GM23338 (cell line): ENCODE measurements around the gene PCCB. TPM values are rescaled to one million over a fixed set of nuclear protein-coding genes. Genes with fewer than 3 reads are reported as not detected.

Experiments
- ATAC-seq: fragments of 200-7000 bp; cut with Tn5 transposase; 3 replicates; pipeline ENCODE4 v1.9.1; 2020
- DNase-seq: peaks from one replicate; pipeline ENCODE4 v3.0.0-alpha.2; 2015; ENCODE audit warnings: low spot score
- H2AFZ ChIP-seq: fragments of 200-600 bp; sonication (generic); 2 replicates; pipeline ENCODE4 v1.8.0; 2016; ENCODE audit warnings: antibody characterized with exemption, mild to moderate bottlenecking, moderate library complexity
- H3F3A ChIP-seq: fragments of 200-600 bp; sonication (generic); replicated peaks from 2 replicates; pipeline ENCODE4 v1.8.0; 2017; ENCODE audit warnings: antibody characterized with exemption, mixed run types, low read depth
- H3K27ac ChIP-seq: fragments of 200-600 bp; sonication (generic); 2 replicates; pipeline ENCODE4 v1.6.1; 2016; ENCODE audit warnings: low read depth
- H3K27me3 ChIP-seq: fragments of 200-600 bp; sonication (generic); 2 replicates; pipeline ENCODE4 v1.8.0; 2016; ENCODE audit warnings: mild to moderate bottlenecking, mixed run types, moderate library complexity; ENCODE audit not compliant: insufficient read depth
- H3K36me3 ChIP-seq: fragments of 200-600 bp; sonication (generic); 2 replicates; pipeline ENCODE4 v1.8.0; 2016; ENCODE audit warnings: mild to moderate bottlenecking; ENCODE audit not compliant: insufficient read depth
- H3K4me1 ChIP-seq: fragments of 200-600 bp; sonication (generic); 2 replicates; pipeline ENCODE4 v1.8.0; 2016; ENCODE audit warnings: mild to moderate bottlenecking, moderate library complexity; ENCODE audit not compliant: insufficient read depth
- H3K4me2 ChIP-seq: fragments of 200-600 bp; sonication (generic); 2 replicates; pipeline ENCODE4 v1.7.1; 2017; ENCODE audit warnings: mixed run types
- H3K4me3 ChIP-seq: fragments of 200-600 bp; sonication (generic); 2 replicates; pipeline ENCODE4 v1.6.1; 2016; ENCODE audit warnings: mixed run types
- H3K79me2 ChIP-seq: fragments of 200-600 bp; sonication (generic); replicated peaks from 2 replicates; pipeline ENCODE4 v1.8.0; 2017; ENCODE audit warnings: mild to moderate bottlenecking; ENCODE audit not compliant: insufficient read depth
- H3K9me2 ChIP-seq: fragments of 200-600 bp; sonication (generic); 2 replicates; pipeline ENCODE4 v1.8.0; 2017; ENCODE audit not compliant: insufficient read depth
- H4K20me1 ChIP-seq: fragments of 200-600 bp; sonication (generic); replicated peaks from 2 replicates; pipeline ENCODE4 v1.8.0; 2017; ENCODE audit warnings: mild to moderate bottlenecking; ENCODE audit not compliant: insufficient read depth
- H3K27ac Mint-ChIP-seq: 2 replicates; pipeline ENCODE4 v1.8.0; 2020; ENCODE audit warnings: inconsistent platforms, mild to moderate bottlenecking, moderate library complexity, mixed read lengths
- H3K27me3 Mint-ChIP-seq: 3 replicates; pipeline ENCODE4 v1.8.0; 2022; ENCODE audit warnings: low read depth, mild to moderate bottlenecking, moderate library complexity, mixed read lengths, inconsistent platforms; ENCODE audit not compliant: insufficient read depth, poor library complexity
- H3K36me3 Mint-ChIP-seq: 3 replicates; pipeline ENCODE4 v1.8.0; 2021; ENCODE audit warnings: low read depth, mild to moderate bottlenecking, inconsistent platforms, moderate library complexity, mixed read lengths
- H3K4me1 Mint-ChIP-seq: 3 replicates; pipeline ENCODE4 v1.8.0; 2020; ENCODE audit warnings: mild to moderate bottlenecking, inconsistent platforms, mixed read lengths
- H3K4me3 Mint-ChIP-seq: 3 replicates; pipeline ENCODE4 v1.8.0; 2021; ENCODE audit warnings: moderate library complexity, mild to moderate bottlenecking, inconsistent platforms, mixed read lengths
- H3K9me3 Mint-ChIP-seq: 3 replicates; pipeline ENCODE4 v1.8.0; 2020; ENCODE audit warnings: moderate library complexity, mild to moderate bottlenecking, inconsistent platforms, mixed read lengths
- EZH2phosphoT487 ChIP-seq: fragments of 200-600 bp; sonication (generic); IDR thresholded peaks from one replicate; pipeline ENCODE4 v1.8.1; 2018; ENCODE audit warnings: antibody characterized with exemption; ENCODE audit not compliant: unreplicated experiment
- JUNB ChIP-seq: IDR thresholded peaks from one replicate; pipeline ENCODE4 v1.6.1; 2016; ENCODE audit warnings: antibody characterized with exemption; ENCODE audit not compliant: unreplicated experiment
- POLR2AphosphoS5 ChIP-seq: IDR thresholded peaks from 2 replicates; pipeline ENCODE4 v1.6.1; 2016; ENCODE audit warnings: antibody characterized with exemption, low read depth
- ZNF114 ChIP-seq: fragments of 250-450 bp; sonication (Bioruptor Pico); IDR thresholded peaks from 2 replicates; pipeline ENCODE4 v1.5.0; 2020; ENCODE audit warnings: mild to moderate bottlenecking, moderate library complexity
- polyA plus RNA-seq: library from polyadenylated mRNA; unstranded; fragments of >200 nt; fragmentation: Nextera tagmentation; extraction: Ambion mirVana; gene quantifications from 2 replicates; pipeline ENCODE4 v1.2.1, GENCODE V29; 2016
- total RNA-seq: library from RNA; depleted of rRNA; stranded (reverse); fragments of >200 nt; shearing (Covaris generic); gene quantifications from 2 replicates; pipeline ENCODE4 v1.2.3, GENCODE V29; 2014
- TF ChIP-seq, protein P1 (sequence below): fragments of 250-450 bp; sonication (Bioruptor Pico); IDR thresholded peaks from 2 replicates; pipeline ENCODE4 v1.5.0; 2020; ENCODE audit warnings: mild to moderate bottlenecking, moderate library complexity
- TF ChIP-seq, protein P2 (sequence below): IDR thresholded peaks from 2 replicates; pipeline ENCODE4 v1.6.1; 2016; ENCODE audit warnings: antibody characterized with exemption

Gene PCCB
- total and polyA plus RNA-seq, 2 experiments from 2014 or later, result 42.7 to 76.8 TPM

DNA sequence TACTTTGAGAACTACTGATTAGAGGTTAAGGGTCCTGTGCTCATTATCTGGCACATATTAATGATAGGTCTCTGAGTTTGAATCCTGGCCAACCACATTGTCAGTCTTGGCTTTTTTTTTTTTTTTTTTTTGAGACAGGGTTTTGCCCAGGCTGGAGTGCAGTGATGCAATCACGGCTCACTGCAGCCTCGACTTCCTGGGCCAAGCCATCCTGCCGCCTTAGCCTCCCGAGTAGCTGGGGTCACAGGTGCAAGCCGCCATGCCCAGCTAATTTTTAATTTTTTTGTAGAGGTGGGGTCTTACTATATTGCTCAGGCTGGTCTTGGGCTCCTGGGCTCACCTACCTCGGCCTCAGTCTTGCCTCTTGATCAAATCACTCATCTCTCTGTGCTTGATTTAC is 547 bp upstream of the PCCB start:
- Histone ChIP-seq H2AFZ (peak overlapping the region; percentile 94), H3K36me3 (no peaks in the 10 kb centered on the region), H3K4me1 (peaks cover 12% of the 10 kb centered on the region), H4K20me1 (no peaks in the 10 kb centered on the region), H3K27ac (peak overlapping the region; percentile 93), H3K4me2 (peak overlapping the region; percentile 73), H3F3A (peaks cover 3% of the 10 kb centered on the region; the same call in 1 of the 2 replicates), H3K9me2 (0 out of 2 replicates have a peak, but pooled peaks cover 4% of the 10 kb centered on the region), H3K79me2 (peaks cover 36% of the 10 kb centered on the region), H3K4me3 (peak overlapping the region; percentile 56), H3K27me3 (no peaks in the 10 kb centered on the region)
- no peak for TF ChIP-seq ZNF114 (CRISPR knock-in tag)
- no peak for TF ChIP-seq JUNB
- TF ChIP-seq, protein P1, sequence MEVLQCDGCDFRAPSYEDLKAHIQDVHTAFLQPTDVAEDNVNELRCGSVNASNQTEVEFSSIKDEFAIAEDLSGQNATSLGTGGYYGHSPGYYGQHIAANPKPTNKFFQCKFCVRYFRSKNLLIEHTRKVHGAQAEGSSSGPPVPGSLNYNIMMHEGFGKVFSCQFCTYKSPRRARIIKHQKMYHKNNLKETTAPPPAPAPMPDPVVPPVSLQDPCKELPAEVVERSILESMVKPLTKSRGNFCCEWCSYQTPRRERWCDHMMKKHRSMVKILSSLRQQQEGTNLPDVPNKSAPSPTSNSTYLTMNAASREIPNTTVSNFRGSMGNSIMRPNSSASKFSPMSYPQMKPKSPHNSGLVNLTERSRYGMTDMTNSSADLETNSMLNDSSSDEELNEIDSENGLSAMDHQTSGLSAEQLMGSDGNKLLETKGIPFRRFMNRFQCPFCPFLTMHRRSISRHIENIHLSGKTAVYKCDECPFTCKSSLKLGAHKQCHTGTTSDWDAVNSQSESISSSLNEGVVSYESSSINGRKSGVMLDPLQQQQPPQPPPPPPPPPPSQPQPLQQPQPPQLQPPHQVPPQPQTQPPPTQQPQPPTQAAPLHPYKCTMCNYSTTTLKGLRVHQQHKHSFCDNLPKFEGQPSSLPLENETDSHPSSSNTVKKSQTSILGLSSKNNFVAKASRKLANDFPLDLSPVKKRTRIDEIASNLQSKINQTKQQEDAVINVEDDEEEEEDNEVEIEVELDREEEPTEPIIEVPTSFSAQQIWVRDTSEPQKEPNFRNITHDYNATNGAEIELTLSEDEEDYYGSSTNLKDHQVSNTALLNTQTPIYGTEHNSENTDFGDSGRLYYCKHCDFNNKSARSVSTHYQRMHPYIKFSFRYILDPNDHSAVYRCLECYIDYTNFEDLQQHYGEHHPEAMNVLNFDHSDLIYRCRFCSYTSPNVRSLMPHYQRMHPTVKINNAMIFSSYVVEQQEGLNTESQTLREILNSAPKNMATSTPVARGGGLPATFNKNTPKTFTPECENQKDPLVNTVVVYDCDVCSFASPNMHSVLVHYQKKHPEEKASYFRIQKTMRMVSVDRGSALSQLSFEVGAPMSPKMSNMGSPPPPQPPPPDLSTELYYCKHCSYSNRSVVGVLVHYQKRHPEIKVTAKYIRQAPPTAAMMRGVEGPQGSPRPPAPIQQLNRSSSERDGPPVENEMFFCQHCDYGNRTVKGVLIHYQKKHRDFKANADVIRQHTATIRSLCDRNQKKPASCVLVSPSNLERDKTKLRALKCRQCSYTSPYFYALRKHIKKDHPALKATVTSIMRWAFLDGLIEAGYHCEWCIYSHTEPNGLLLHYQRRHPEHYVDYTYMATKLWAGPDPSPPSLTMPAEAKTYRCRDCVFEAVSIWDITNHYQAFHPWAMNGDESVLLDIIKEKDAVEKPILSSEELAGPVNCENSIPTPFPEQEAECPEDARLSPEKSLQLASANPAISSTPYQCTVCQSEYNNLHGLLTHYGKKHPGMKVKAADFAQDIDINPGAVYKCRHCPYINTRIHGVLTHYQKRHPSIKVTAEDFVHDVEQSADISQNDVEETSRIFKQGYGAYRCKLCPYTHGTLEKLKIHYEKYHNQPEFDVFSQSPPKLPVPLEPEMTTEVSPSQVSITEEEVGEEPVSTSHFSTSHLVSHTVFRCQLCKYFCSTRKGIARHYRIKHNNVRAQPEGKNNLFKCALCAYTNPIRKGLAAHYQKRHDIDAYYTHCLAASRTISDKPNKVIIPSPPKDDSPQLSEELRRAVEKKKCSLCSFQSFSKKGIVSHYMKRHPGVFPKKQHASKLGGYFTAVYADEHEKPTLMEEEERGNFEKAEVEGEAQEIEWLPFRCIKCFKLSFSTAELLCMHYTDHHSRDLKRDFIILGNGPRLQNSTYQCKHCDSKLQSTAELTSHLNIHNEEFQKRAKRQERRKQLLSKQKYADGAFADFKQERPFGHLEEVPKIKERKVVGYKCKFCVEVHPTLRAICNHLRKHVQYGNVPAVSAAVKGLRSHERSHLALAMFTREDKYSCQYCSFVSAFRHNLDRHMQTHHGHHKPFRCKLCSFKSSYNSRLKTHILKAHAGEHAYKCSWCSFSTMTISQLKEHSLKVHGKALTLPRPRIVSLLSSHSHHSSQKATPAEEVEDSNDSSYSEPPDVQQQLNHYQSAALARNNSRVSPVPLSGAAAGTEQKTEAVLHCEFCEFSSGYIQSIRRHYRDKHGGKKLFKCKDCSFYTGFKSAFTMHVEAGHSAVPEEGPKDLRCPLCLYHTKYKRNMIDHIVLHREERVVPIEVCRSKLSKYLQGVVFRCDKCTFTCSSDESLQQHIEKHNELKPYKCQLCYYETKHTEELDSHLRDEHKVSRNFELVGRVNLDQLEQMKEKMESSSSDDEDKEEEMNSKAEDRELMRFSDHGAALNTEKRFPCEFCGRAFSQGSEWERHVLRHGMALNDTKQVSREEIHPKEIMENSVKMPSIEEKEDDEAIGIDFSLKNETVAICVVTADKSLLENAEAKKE (CRISPR knock-in tag), result no peak
- TF ChIP-seq, protein P2, sequence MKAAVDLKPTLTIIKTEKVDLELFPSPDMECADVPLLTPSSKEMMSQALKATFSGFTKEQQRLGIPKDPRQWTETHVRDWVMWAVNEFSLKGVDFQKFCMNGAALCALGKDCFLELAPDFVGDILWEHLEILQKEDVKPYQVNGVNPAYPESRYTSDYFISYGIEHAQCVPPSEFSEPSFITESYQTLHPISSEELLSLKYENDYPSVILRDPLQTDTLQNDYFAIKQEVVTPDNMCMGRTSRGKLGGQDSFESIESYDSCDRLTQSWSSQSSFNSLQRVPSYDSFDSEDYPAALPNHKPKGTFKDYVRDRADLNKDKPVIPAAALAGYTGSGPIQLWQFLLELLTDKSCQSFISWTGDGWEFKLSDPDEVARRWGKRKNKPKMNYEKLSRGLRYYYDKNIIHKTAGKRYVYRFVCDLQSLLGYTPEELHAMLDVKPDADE, result no peak
- TF ChIP-seq EZH2phosphoT487, result no peak
- TF ChIP-seq POLR2AphosphoS5, result no peak
- DNase-seq (no peak), ATAC-seq (no peak)
- Mint-ChIP-seq H3K27ac (peak overlapping the region; percentile 99), H3K9me3 (no peaks in the 10 kb centered on the region), H3K36me3 (no peaks in the 10 kb centered on the region; the same call in 1 of the 3 replicates), H3K4me3 (peak overlapping the region; percentile 82), H3K4me1 (peaks cover 26% of the 10 kb centered on the region), H3K27me3 (peaks cover 14% of the 10 kb centered on the region)
